ENCODE results near the gene PAPPA. TPM values are rescaled to one million over a fixed set of nuclear protein-coding genes. Genes with fewer than 3 reads are reported as not detected.

PAPPA gene
- total RNA-seq, 1 donor from 2014 or later, result 0.72 TPM

DNA sequence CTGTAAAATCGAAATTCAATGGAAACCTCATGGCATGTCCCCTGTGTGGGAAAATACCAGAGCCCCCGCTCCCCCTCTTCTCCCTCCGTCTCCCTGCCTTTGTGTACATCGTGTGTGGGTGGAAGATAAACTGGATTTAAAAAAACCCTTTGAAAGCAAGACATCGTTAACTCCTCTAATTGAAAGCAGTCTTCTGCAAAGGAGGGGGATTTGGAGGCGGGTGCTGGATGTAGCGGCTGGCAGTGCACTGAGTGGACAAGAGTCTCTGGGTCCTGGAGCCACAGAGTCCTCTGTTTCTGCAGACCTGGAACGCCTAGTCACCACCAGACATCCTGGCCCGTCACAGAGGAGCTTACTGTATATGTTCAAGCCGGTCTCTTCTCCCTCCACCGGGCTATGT lies 169.4 kb downstream of the PAPPA start:
- Mint-ChIP-seq H3K36me3 (ENCODE audit: low read depth) (no peaks in the 10 kb centered on the region), H3K9me3 (no peaks in the 10 kb centered on the region), H3K4me1 (peaks cover 60% of the 10 kb centered on the region), H3K27ac (ENCODE audit: unreplicated experiment) (no peak overlapping the region), H3K27me3 (ENCODE audit: low read depth) (peaks cover 71% of the 10 kb centered on the region), H3K4me3 (peak overlapping the region; percentile 13)
- TF ChIP-seq, protein P1, sequence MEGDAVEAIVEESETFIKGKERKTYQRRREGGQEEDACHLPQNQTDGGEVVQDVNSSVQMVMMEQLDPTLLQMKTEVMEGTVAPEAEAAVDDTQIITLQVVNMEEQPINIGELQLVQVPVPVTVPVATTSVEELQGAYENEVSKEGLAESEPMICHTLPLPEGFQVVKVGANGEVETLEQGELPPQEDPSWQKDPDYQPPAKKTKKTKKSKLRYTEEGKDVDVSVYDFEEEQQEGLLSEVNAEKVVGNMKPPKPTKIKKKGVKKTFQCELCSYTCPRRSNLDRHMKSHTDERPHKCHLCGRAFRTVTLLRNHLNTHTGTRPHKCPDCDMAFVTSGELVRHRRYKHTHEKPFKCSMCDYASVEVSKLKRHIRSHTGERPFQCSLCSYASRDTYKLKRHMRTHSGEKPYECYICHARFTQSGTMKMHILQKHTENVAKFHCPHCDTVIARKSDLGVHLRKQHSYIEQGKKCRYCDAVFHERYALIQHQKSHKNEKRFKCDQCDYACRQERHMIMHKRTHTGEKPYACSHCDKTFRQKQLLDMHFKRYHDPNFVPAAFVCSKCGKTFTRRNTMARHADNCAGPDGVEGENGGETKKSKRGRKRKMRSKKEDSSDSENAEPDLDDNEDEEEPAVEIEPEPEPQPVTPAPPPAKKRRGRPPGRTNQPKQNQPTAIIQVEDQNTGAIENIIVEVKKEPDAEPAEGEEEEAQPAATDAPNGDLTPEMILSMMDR (conservative IDR thresholded peaks at IDR 0.05), result no peak
- DNase-seq (ENCODE audit: low read depth, low spot score), result no peak

- Mint-ChIP-seq H3K27me3 (ENCODE audit: low read depth) (peaks cover 71% of the 10 kb centered on the region), H3K4me1 (peaks cover 56% of the 10 kb centered on the region), H3K9me3 (no peaks in the 10 kb centered on the region), H3K4me3 (no peak overlapping the region), H3K36me3 (ENCODE audit: low read depth) (no peaks in the 10 kb centered on the region), H3K27ac (ENCODE audit: unreplicated experiment) (no peak overlapping the region)
- DNase-seq (ENCODE audit: low read depth, low spot score), result no peak
- TF ChIP-seq, protein P1 (conservative IDR thresholded peaks at IDR 0.05), result no peak
Observed at GRCh38 chr9:116323571-116323970, 170.0 kb downstream of the PAPPA start.

DNA sequence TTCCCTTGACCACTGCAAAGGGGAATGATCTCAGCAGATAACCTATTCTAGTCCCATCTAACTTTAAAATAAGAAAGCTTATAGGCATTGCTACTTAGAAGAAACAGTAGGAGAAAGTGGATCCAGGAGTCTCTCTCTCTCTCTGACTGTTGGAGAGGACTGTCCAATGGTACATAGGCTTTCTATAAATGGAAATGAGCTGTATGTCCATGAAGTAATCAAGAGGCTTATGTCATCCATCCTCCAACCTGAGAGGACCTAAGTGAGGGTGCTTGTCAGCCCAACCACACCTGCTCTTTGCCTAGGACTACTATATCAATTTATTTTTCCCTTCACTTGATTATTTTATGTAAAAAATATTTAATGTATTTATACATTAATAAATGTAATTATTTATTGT lies 172.3 kb downstream of the PAPPA start:
- TF ChIP-seq, protein P1 (conservative IDR thresholded peaks at IDR 0.05), result no peak
- Mint-ChIP-seq H3K4me3 (no peak overlapping the region), H3K27ac (ENCODE audit: unreplicated experiment) (no peak overlapping the region), H3K4me1 (peaks cover 35% of the 10 kb centered on the region), H3K36me3 (ENCODE audit: low read depth) (peaks cover 3% of the 10 kb centered on the region), H3K27me3 (ENCODE audit: low read depth) (peaks cover 78% of the 10 kb centered on the region), H3K9me3 (no peaks in the 10 kb centered on the region)
- no peak for DNase-seq (ENCODE audit: low read depth, low spot score)

DNA sequence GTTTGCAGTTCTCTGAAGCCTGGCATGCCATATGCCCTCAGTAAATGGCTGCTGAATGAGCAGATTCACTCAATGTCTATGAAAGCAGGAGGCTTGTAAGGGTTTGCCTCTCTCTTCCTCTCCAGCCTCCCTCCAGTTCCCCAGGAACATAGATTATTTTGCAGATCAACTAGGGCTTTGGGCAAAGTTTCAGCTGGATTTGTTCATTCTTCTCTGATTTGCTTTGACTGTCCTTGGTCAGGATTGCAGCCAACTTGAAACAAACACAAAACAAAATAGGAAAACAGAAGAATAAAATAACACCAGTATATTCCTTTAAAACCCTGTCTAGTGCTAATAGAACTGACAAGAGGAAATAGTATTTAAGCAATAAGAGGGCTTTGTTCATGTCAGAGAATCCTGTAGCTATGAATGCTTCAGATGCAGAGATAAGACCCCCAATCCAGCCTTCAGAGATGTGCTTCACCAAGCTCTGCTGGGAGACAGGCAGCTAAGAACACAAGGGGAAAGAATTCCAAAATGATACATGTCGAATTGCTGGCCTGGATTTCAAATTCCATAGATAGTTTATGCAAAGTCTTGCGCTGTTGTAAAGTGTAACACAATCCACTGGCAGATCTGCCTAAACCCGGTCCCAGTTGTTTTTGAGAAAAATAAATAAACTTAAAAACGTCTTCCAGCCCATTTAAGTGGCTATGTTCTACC lies 174.3 kb downstream of the PAPPA start:
- TF ChIP-seq, protein P1 (conservative IDR thresholded peaks at IDR 0.05), result no peak
- Mint-ChIP-seq H3K27ac (ENCODE audit: unreplicated experiment) (no peak overlapping the region), H3K9me3 (no peaks in the 10 kb centered on the region), H3K4me1 (peaks cover 25% of the 10 kb centered on the region), H3K27me3 (ENCODE audit: low read depth) (peaks cover 87% of the 10 kb centered on the region), H3K4me3 (no peak overlapping the region), H3K36me3 (ENCODE audit: low read depth) (peaks cover 3% of the 10 kb centered on the region)
- no peak for DNase-seq (ENCODE audit: low read depth, low spot score)

DNA sequence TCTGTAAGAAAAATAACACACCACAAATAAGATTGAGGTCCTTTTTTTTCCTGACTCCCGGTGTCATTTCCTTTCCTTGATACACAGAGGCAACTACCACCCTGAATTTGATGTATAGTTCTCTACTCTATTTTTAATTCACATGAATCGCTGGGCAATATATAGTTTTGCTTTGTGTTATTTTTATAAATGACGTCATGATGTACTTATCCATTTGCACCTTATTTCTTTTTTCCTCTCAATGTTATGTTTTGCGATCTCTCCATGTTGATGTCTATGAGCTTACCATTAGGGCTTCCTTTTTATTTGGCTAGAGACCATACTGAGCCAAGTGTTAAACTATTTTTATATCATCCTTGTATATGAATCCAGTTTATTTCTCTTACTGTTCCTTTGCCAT lies 175.9 kb downstream of the PAPPA start:
- Mint-ChIP-seq H3K27me3 (ENCODE audit: low read depth) (peaks cover 90% of the 10 kb centered on the region), H3K4me1 (peaks cover 23% of the 10 kb centered on the region), H3K9me3 (no peaks in the 10 kb centered on the region), H3K36me3 (ENCODE audit: low read depth) (peaks cover 3% of the 10 kb centered on the region), H3K27ac (ENCODE audit: unreplicated experiment) (no peak overlapping the region), H3K4me3 (no peak overlapping the region)
- TF ChIP-seq, protein P1 (conservative IDR thresholded peaks at IDR 0.05), result no peak
- DNase-seq (ENCODE audit: low read depth, low spot score), result no peak

Measured in neural crest cell (in vitro differentiated cells).